HEK293T (cell line): ENCODE measurements around the gene LTBR.

ENCODE experiments used
- ARNT ChIP-seq: fragments of 450-650 bp; IDR thresholded peaks from 2 replicates; pipeline ENCODE4 v1.6.1; 2017; ENCODE audit warnings: mild to moderate bottlenecking
- BHLHE40 ChIP-seq: fragments of 450-650 bp; IDR thresholded peaks from 2 replicates; pipeline ENCODE4 v1.6.1; 2016; ENCODE audit warnings: mild to moderate bottlenecking, moderate library complexity, borderline replicate concordance
- ELF4 ChIP-seq: fragments of 450-650 bp; IDR thresholded peaks from 2 replicates; pipeline ENCODE4 v1.6.1; 2017; ENCODE audit warnings: antibody characterized with exemption
- FOXA1 ChIP-seq: fragments of 450-650 bp; IDR thresholded peaks from 2 replicates; pipeline ENCODE4 v1.6.1; 2016; ENCODE audit warnings: mild to moderate bottlenecking
- FOXK2 ChIP-seq: fragments of 450-650 bp; IDR thresholded peaks from 2 replicates; pipeline ENCODE4 v1.6.1; 2016; ENCODE audit warnings: mild to moderate bottlenecking
- FOXM1 ChIP-seq: fragments of 450-650 bp; IDR thresholded peaks from 2 replicates; pipeline ENCODE4 v1.6.1; 2017; ENCODE audit warnings: mild to moderate bottlenecking, borderline replicate concordance
- HDGF ChIP-seq: fragments of 450-650 bp; IDR thresholded peaks from 2 replicates; pipeline ENCODE4 v1.6.1; 2017; ENCODE audit warnings: antibody characterized with exemption, borderline replicate concordance
- L3MBTL2 ChIP-seq: fragments of 450-650 bp; conservative IDR thresholded peaks from 2 replicates; pipeline ENCODE4 v1.6.1; 2016; ENCODE audit warnings: mild to moderate bottlenecking
- LEF1 ChIP-seq: fragments of 450-650 bp; IDR thresholded peaks from 2 replicates; pipeline ENCODE4 v1.6.1; 2017; ENCODE audit warnings: mild to moderate bottlenecking, borderline replicate concordance
- NFRKB ChIP-seq: fragments of 450-650 bp; IDR thresholded peaks from 2 replicates; pipeline ENCODE4 v1.6.1; 2016; ENCODE audit warnings: mild to moderate bottlenecking, moderate library complexity
- PKNOX1 ChIP-seq: fragments of 450-650 bp; IDR thresholded peaks from 2 replicates; pipeline ENCODE4 v1.6.1; 2016
- SP1 ChIP-seq: fragments of 450-650 bp; IDR thresholded peaks from 2 replicates; pipeline ENCODE4 v1.6.1; 2017
- SUZ12 ChIP-seq: fragments of 450-650 bp; IDR thresholded peaks from 2 replicates; pipeline ENCODE4 v1.6.1; 2016; ENCODE audit warnings: mild to moderate bottlenecking
- ZNF384 ChIP-seq: fragments of 450-650 bp; IDR thresholded peaks from 2 replicates; pipeline ENCODE4 v1.6.1; 2016

GRCh38 chr12:6361834-6362233 is 22.1 kb upstream of the LTBR start:
- TF ChIP-seq ZNF384, result no peak
- TF ChIP-seq ELF4, result no peak
- no peak for TF ChIP-seq ARNT
- TF ChIP-seq NFRKB, result no peak
- TF ChIP-seq SP1, result no peak
- TF ChIP-seq FOXK2, result no peak
- no peak for TF ChIP-seq PKNOX1
- no peak for TF ChIP-seq HDGF
- TF ChIP-seq BHLHE40, result no peak
- no peak for TF ChIP-seq L3MBTL2
- TF ChIP-seq SUZ12, result no peak
- no peak for TF ChIP-seq FOXM1
- no peak for TF ChIP-seq FOXA1
- no peak for TF ChIP-seq LEF1
